ENCODE data around the gene KRT3.

The KRT3 gene

DNA sequence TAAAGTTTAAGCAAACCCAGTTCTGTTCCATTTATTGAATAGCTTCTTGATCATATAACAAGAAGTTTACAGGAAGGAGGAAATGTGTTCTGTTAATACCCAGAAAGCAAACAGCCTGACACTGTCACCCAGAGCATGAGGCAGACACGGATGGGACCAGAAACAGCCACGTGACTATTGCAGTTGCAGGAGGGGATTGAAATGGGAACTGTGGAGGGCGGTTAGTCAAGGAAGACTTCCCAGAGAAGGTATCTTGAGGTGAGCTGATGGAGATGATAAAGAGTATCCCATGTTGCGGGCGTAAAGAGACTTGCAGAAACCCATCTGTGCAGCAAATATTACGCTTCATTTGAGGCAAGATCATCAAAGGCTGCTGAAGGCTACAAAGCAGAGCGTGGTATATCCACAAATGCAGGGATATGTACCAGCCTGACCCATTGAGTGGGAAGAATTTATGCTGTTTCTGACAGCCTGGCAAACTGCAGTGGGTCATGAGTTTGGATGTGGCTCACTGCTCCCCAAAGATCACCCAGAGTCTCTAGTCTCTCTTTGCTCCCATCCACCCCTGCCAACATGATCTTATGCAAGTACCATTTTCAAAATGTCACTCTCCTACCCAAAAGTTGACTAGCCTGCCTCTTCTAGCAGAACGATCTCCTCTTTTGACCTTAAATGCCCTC is 39.5 kb downstream of the KRT3 start:
- no peak for ATAC-seq
- TF ChIP-seq, protein P1, sequence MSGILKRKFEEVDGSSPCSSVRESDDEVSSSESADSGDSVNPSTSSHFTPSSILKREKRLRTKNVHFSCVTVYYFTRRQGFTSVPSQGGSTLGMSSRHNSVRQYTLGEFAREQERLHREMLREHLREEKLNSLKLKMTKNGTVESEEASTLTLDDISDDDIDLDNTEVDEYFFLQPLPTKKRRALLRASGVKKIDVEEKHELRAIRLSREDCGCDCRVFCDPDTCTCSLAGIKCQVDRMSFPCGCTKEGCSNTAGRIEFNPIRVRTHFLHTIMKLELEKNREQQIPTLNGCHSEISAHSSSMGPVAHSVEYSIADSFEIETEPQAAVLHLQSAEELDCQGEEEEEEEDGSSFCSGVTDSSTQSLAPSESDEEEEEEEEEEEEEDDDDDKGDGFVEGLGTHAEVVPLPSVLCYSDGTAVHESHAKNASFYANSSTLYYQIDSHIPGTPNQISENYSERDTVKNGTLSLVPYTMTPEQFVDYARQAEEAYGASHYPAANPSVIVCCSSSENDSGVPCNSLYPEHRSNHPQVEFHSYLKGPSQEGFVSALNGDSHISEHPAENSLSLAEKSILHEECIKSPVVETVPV (CRISPR knock-in tag; IDR thresholded peaks at IDR 0.05): no peak
- no peak for TF ChIP-seq ZNF565 (CRISPR knock-in tag; conservative IDR thresholded peaks at IDR 0.05; ENCODE audit: low read depth)
- TF ChIP-seq ZFP30 (CRISPR knock-in tag; IDR thresholded peaks at IDR 0.05): no peak
- TF ChIP-seq CSDC2 (CRISPR knock-in tag; IDR thresholded peaks at IDR 0.05): no peak
- TF ChIP-seq, protein P2, sequence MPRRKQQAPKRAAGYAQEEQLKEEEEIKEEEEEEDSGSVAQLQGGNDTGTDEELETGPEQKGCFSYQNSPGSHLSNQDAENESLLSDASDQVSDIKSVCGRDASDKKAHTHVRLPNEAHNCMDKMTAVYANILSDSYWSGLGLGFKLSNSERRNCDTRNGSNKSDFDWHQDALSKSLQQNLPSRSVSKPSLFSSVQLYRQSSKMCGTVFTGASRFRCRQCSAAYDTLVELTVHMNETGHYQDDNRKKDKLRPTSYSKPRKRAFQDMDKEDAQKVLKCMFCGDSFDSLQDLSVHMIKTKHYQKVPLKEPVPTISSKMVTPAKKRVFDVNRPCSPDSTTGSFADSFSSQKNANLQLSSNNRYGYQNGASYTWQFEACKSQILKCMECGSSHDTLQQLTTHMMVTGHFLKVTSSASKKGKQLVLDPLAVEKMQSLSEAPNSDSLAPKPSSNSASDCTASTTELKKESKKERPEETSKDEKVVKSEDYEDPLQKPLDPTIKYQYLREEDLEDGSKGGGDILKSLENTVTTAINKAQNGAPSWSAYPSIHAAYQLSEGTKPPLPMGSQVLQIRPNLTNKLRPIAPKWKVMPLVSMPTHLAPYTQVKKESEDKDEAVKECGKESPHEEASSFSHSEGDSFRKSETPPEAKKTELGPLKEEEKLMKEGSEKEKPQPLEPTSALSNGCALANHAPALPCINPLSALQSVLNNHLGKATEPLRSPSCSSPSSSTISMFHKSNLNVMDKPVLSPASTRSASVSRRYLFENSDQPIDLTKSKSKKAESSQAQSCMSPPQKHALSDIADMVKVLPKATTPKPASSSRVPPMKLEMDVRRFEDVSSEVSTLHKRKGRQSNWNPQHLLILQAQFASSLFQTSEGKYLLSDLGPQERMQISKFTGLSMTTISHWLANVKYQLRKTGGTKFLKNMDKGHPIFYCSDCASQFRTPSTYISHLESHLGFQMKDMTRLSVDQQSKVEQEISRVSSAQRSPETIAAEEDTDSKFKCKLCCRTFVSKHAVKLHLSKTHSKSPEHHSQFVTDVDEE (CRISPR knock-in tag; IDR thresholded peaks at IDR 0.05): no peak
- TF ChIP-seq, protein P3, sequence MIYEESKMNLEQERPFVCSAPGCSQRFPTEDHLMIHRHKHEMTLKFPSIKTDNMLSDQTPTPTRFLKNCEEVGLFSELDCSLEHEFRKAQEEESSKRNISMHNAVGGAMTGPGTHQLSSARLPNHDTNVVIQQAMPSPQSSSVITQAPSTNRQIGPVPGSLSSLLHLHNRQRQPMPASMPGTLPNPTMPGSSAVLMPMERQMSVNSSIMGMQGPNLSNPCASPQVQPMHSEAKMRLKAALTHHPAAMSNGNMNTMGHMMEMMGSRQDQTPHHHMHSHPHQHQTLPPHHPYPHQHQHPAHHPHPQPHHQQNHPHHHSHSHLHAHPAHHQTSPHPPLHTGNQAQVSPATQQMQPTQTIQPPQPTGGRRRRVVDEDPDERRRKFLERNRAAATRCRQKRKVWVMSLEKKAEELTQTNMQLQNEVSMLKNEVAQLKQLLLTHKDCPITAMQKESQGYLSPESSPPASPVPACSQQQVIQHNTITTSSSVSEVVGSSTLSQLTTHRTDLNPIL (CRISPR knock-in tag; IDR thresholded peaks at IDR 0.05; ENCODE audit: low read depth): no peak
- TF ChIP-seq ESRRG (CRISPR knock-in tag; IDR thresholded peaks at IDR 0.05): no peak
- no peak for TF ChIP-seq POU6F1 (CRISPR knock-in tag; IDR thresholded peaks at IDR 0.05; ENCODE audit: borderline replicate concordance, low read depth)
- no peak for TF ChIP-seq PATZ1 (CRISPR knock-in tag; IDR thresholded peaks at IDR 0.05; ENCODE audit: borderline replicate concordance)
- no peak for TF ChIP-seq TOX (CRISPR knock-in tag; IDR thresholded peaks at IDR 0.05; ENCODE audit: borderline replicate concordance)
- TF ChIP-seq ZNF70 (CRISPR knock-in tag; IDR thresholded peaks at IDR 0.05): no peak
- no peak for TF ChIP-seq GLIS3 (CRISPR knock-in tag; IDR thresholded peaks at IDR 0.05)
- TF ChIP-seq ZFP3 (CRISPR knock-in tag; IDR thresholded peaks at IDR 0.05): no peak
- TF ChIP-seq TCF4 (CRISPR knock-in tag; IDR thresholded peaks at IDR 0.05; ENCODE audit: borderline replicate concordance): no peak
- TF ChIP-seq ARNTL (CRISPR knock-in tag; IDR thresholded peaks at IDR 0.05; ENCODE audit: borderline replicate concordance, low read depth): no peak
- TF ChIP-seq ISL1 (CRISPR knock-in tag; IDR thresholded peaks at IDR 0.05): no peak

- TF ChIP-seq OSR1 (CRISPR knock-in tag; IDR thresholded peaks at IDR 0.05) (no peak), BACH2 (CRISPR knock-in tag; IDR thresholded peaks at IDR 0.05; ENCODE audit: borderline replicate concordance) (no peak), PPARA (CRISPR knock-in tag; IDR thresholded peaks at IDR 0.05; ENCODE audit: borderline replicate concordance) (no peak), RARB (CRISPR knock-in tag; IDR thresholded peaks at IDR 0.05) (no peak), ISL1 (CRISPR knock-in tag; IDR thresholded peaks at IDR 0.05) (no peak)
- TF ChIP-seq, protein P2 (CRISPR knock-in tag; IDR thresholded peaks at IDR 0.05): no peak
- no peak for ATAC-seq
Observed at GRCh38 chr12:52755533-52755932, 40.4 kb downstream of the KRT3 start.

Data from SK-N-SH treated with all-trans-retinoic acid at 6 μM for 48 hours (cell line).